Measurements from ENCODE around the gene PHACTR4.

GRCh38 chr1:28411656-28412055 lies 42.1 kb downstream of the PHACTR4 start:
- no peak for TF ChIP-seq SRF (IDR thresholded peaks at IDR 0.05; ENCODE audit: low read depth, low read length)
- TF ChIP-seq EZH2 (IDR thresholded peaks at IDR 0.05; ENCODE audit: low read depth, low read length, severe bottlenecking): no peak
- TF ChIP-seq GABPA (IDR thresholded peaks at IDR 0.05; ENCODE audit: borderline replicate concordance, insufficient read depth, low read length): no peak
- no peak for TF ChIP-seq EP300 (IDR thresholded peaks at IDR 0.05; ENCODE audit: borderline replicate concordance in 1 of 2, low read depth in 2 of 2, low read length in 2 of 2)
- TF ChIP-seq JUN (IDR thresholded peaks at IDR 0.05; ENCODE audit: low read depth, low read length): no peak

All from H1 (cell line).